A549 (cell line): ENCODE data around the gene UROC1. TPM values are rescaled to one million over a fixed set of nuclear protein-coding genes. Genes with fewer than 3 reads are reported as not detected.

Experiments used
- ATAC-seq, 2 experiments: fragments of 200-7000 bp in 1 of 2; fragments of >200 bp in 1 of 2; cut with Nextera tagmentation in 1 of 2; cut with Tn5 transposase in 1 of 2; 3 replicates each; pipeline versions ENCODE4 v1.8.0 to v1.9.1; 2018 to 2020; ENCODE audit warnings: mild to moderate bottlenecking in 1 of 2, moderate library complexity in 1 of 2
- CTCF ChIA-PET: fragments of 300-600 bp; sonication (Branson Sonifier 250); formaldehyde crosslinking; extraction: SDS; loops from one replicate; lab custom pipeline; 2021; ENCODE audit warnings: antibody characterized with exemption, inconsistent platforms; lab: Yijun Ruan, JAX
- POLR2A ChIA-PET: fragments of 350-600 bp; formaldehyde crosslinking; extraction: SDS; loops from one replicate; lab custom pipeline; 2021; ENCODE audit warnings: antibody characterized with exemption, inconsistent platforms; lab: Yijun Ruan, JAX
- DNase-seq, 2 experiments: peaks; one replicate each; pipeline versions ENCODE4 v3.0.0 to v3.0.0-alpha.2; 2011 to 2016; ENCODE audit warnings: low read depth in 1 of 2, low spot score in 1 of 2
- FAIRE-seq: peaks from 2 replicates; lab custom pipeline; 2011; peaks lifted over from hg19 to GRCh38; lab: Jason Lieb, UNC
- H3K27ac ChIP-seq, 2 experiments: fragments of >200 bp; sonication (Bioruptor Twin); formaldehyde crosslinking; 3 replicates each; pipeline ENCODE4 v1.5.1; 2016 to 2017
- H3K4me1 ChIP-seq: fragments of >200 bp; sonication (Bioruptor Twin); formaldehyde crosslinking; 3 replicates; pipeline ENCODE4 v1.6.1; 2016
- H3K4me2 ChIP-seq: fragments of >200 bp; sonication (Bioruptor Twin); formaldehyde crosslinking; 3 replicates; pipeline ENCODE4 v1.6.1; 2016
- H3K4me3 ChIP-seq: fragments of >200 bp; sonication (Bioruptor Twin); formaldehyde crosslinking; 3 replicates; pipeline ENCODE4 v1.5.1; 2016
- H3K9me3 ChIP-seq: fragments of >200 bp; sonication (Bioruptor Twin); formaldehyde crosslinking; 3 replicates; pipeline ENCODE4 v1.6.1; 2016
- CBX2 ChIP-seq: fragments of 200-600 bp; sonication (generic); IDR thresholded peaks from 2 replicates; pipeline ENCODE4 v1.6.1; 2016; ENCODE audit warnings: low read depth, mild to moderate bottlenecking, borderline replicate concordance
- CHD4 ChIP-seq: fragments of 200-600 bp; sonication (generic); IDR thresholded peaks from 2 replicates; pipeline ENCODE4 v1.6.1; 2016; ENCODE audit warnings: antibody characterized with exemption, mild to moderate bottlenecking, borderline replicate concordance
- ELK1 ChIP-seq: fragments of 150-350 bp; IDR thresholded peaks from 2 replicates; pipeline ENCODE4 v1.6.1; 2014; ENCODE audit warnings: low read depth, mild to moderate bottlenecking, low read length
- ESRRA ChIP-seq: fragments of 150-350 bp; IDR thresholded peaks from 2 replicates; pipeline ENCODE4 v1.6.1; 2014; ENCODE audit warnings: mild to moderate bottlenecking, low read length, borderline replicate concordance
- FOSB ChIP-seq: fragments of 250-450 bp; sonication (Bioruptor Pico); IDR thresholded peaks from 2 replicates; pipeline ENCODE4 v1.5.0; 2020; ENCODE audit warnings: mild to moderate bottlenecking, moderate library complexity
- FOSL2 ChIP-seq, 2 experiments: fragments of 450-650 bp in 1 of 2; fragments of >200 bp in 1 of 2; sonication (Bioruptor Twin) in 1 of 2; formaldehyde crosslinking; IDR thresholded peaks; 2 replicates each; pipeline versions ENCODE4 v1.5.0 to v1.6.1; 2016 to 2020; ENCODE audit warnings: mild to moderate bottlenecking in 1 of 2, moderate library complexity in 1 of 2
- FOXS1 ChIP-seq: fragments of 250-450 bp; sonication (Bioruptor Pico); IDR thresholded peaks from 2 replicates; pipeline ENCODE4 v1.5.0; 2020; ENCODE audit warnings: mild to moderate bottlenecking, moderate library complexity
- GATA3 ChIP-seq: IDR thresholded peaks from 2 replicates; pipeline ENCODE4 v1.6.1; 2012; ENCODE audit warnings: borderline replicate concordance
- HDAC2 ChIP-seq: fragments of 200-600 bp; sonication (generic); IDR thresholded peaks from 2 replicates; pipeline ENCODE4 v1.6.1; 2016
- HEYL ChIP-seq: fragments of 250-450 bp; sonication (Bioruptor Pico); IDR thresholded peaks from 2 replicates; pipeline ENCODE4 v1.8.0; 2021; ENCODE audit warnings: mild to moderate bottlenecking, moderate library complexity
- HOXB13 ChIP-seq: fragments of 250-450 bp; sonication (Bioruptor Pico); IDR thresholded peaks from 2 replicates; pipeline ENCODE4 v1.5.0; 2020; ENCODE audit warnings: low read depth, mild to moderate bottlenecking, moderate library complexity
- JUN ChIP-seq, 2 experiments: fragments of >200 bp; sonication (Bioruptor Twin); formaldehyde crosslinking; IDR thresholded peaks; 2 replicates in 1 of 2; 3 replicates in 1 of 2; pipeline ENCODE4 v1.6.1; 2016 to 2017
- JUNB ChIP-seq: fragments of >200 bp; sonication (Bioruptor Twin); formaldehyde crosslinking; IDR thresholded peaks from 2 replicates; pipeline ENCODE4 v1.6.1; 2016
- KDM1A ChIP-seq: fragments of 200-600 bp; sonication (generic); IDR thresholded peaks from 2 replicates; pipeline ENCODE4 v1.6.1; 2016; ENCODE audit warnings: low read depth, mild to moderate bottlenecking
- MAFK ChIP-seq: fragments of 450-650 bp; IDR thresholded peaks from 2 replicates; pipeline ENCODE4 v1.6.1; 2014; ENCODE audit not compliant: partially characterized antibody
- MAX ChIP-seq: IDR thresholded peaks from 2 replicates; pipeline ENCODE4 v1.6.1; 2012
- MYC ChIP-seq: IDR thresholded peaks from 2 replicates; pipeline ENCODE4 v1.6.1; 2012; ENCODE audit warnings: mild to moderate bottlenecking, inconsistent platforms, low read length, improper control_type of control experiment, borderline replicate concordance
- NFE2L2 ChIP-seq: fragments of 150-350 bp; conservative IDR thresholded peaks from 2 replicates; pipeline ENCODE4 v1.6.1; 2014; ENCODE audit warnings: low read length
- NPAS2 ChIP-seq: fragments of 250-450 bp; sonication (Bioruptor Pico); IDR thresholded peaks from 2 replicates; pipeline ENCODE4 v1.8.0; 2022; ENCODE audit warnings: mild to moderate bottlenecking, moderate library complexity, borderline replicate concordance
- PHF8 ChIP-seq: fragments of 200-600 bp; sonication (generic); IDR thresholded peaks from 2 replicates; pipeline ENCODE4 v1.6.1; 2016; ENCODE audit warnings: low read depth, mild to moderate bottlenecking, antibody characterized with exemption, moderate library complexity, borderline replicate concordance
- POLR2A ChIP-seq: IDR thresholded peaks from 2 replicates; pipeline ENCODE4 v1.6.1; 2012; ENCODE audit warnings: mild to moderate bottlenecking, low read length
- RAD21 ChIP-seq, 2 experiments: fragments of >200 bp in 1 of 2; sonication (Bioruptor Twin) in 1 of 2; formaldehyde crosslinking in 1 of 2; IDR thresholded peaks in 1 of 2; conservative IDR thresholded peaks in 1 of 2; 2 replicates in 1 of 2; 3 replicates in 1 of 2; pipeline ENCODE4 v1.6.1; 2012 to 2018; ENCODE audit warnings: inconsistent platforms in 1 of 2
- RARB ChIP-seq: fragments of 250-450 bp; sonication (Bioruptor Pico); IDR thresholded peaks from 2 replicates; pipeline ENCODE4 v1.8.0; 2021; ENCODE audit warnings: mild to moderate bottlenecking, moderate library complexity
- RCOR1 ChIP-seq: fragments of 150-350 bp; IDR thresholded peaks from 2 replicates; pipeline ENCODE4 v1.6.1; 2014; ENCODE audit warnings: antibody characterized with exemption, low read length, low read depth
- REST ChIP-seq: fragments of 200-600 bp; sonication (generic); IDR thresholded peaks from 2 replicates; pipeline ENCODE4 v1.6.1; 2016; ENCODE audit warnings: antibody characterized with exemption, mild to moderate bottlenecking, moderate library complexity
- TFCP2L1 ChIP-seq: fragments of 250-450 bp; sonication (Bioruptor Pico); IDR thresholded peaks from 2 replicates; pipeline ENCODE4 v1.5.0; 2021; ENCODE audit warnings: mild to moderate bottlenecking
- TP53 ChIP-seq: fragments of 250-450 bp; sonication (Bioruptor Pico); IDR thresholded peaks from 2 replicates; pipeline ENCODE4 v1.5.0; 2021; ENCODE audit warnings: mild to moderate bottlenecking, moderate library complexity
- ZFP36 ChIP-seq: fragments of 450-650 bp; IDR thresholded peaks from 2 replicates; pipeline ENCODE4 v1.6.1; 2014; ENCODE audit warnings: borderline replicate concordance; ENCODE audit not compliant: partially characterized antibody
- ZNF302 ChIP-seq: fragments of 250-450 bp; sonication (Bioruptor Pico); IDR thresholded peaks from 2 replicates; pipeline ENCODE4 v1.9.0; 2021; ENCODE audit warnings: inconsistent platforms, mild to moderate bottlenecking, moderate library complexity
- WGBS: methylation state at CpG from one replicate; pipeline ENCODE4 v1.1.6; 2017; ENCODE audit errors: missing lambda C conversion rate; 5-methylcytosine and 5-hydroxymethylcytosine counted together
- polyA plus RNA-seq, 4 experiments: library from polyadenylated mRNA; depleted of rRNA in 3 of 4; stranded (reverse); fragments of >200 nt; fragmentation: RNase III in 1 of 4; extraction: RNeasy Plus Mini Kit Qiagen cat#74134 plus additional on column Dnase treatment in 1 of 4; gene quantifications; 2 replicates in 3 of 4; 3 replicates in 1 of 4; pipeline ENCODE4 v1.2.3, GENCODE V29; 2011 to 2017
- TF ChIP-seq, protein P1 (sequence below): fragments of 250-450 bp; sonication (Bioruptor Pico); IDR thresholded peaks from 2 replicates; pipeline ENCODE4 v1.5.0; 2020; ENCODE audit warnings: low read depth, mild to moderate bottlenecking, moderate library complexity

UROC1 gene
- polyA plus RNA-seq, 2 of the 4 experiments (the other 2 are of a cell fraction) = not detected

GRCh38 chr3:126445506-126445905 is 72.1 kb downstream of the UROC1 start:
- ATAC-seq = no peak
- no peak for FAIRE-seq
- 48% methylated on average over 3 of the region's 5 CpGs for WGBS
- no peaks in the 10 kb centered on the region for H3K9me3 ChIP-seq
- no peak overlapping the region for H3K4me3 ChIP-seq
- no peaks in the 10 kb centered on the region for H3K4me1 ChIP-seq
- TF ChIP-seq MYC (no peak), ESRRA (no peak), FOXS1 (CRISPR knock-in tag) (no peak), ZFP36 (no peak), TP53 (CRISPR knock-in tag) (no peak), JUNB (no peak), RCOR1 (no peak), TFCP2L1 (CRISPR knock-in tag) (no peak), HOXB13 (CRISPR knock-in tag) (no peak), NPAS2 (CRISPR knock-in tag) (no peak), RAD21 (conservative IDR thresholded peaks at IDR 0.05 in 1 of 2, IDR thresholded peaks at IDR 0.05 in 1 of 2) (no peak), REST (no peak), ZNF302 (no peak), NFE2L2 (no peak), CHD4 (no peak), FOSL2 (IDR thresholded peaks at IDR 0.05) (no peak), FOSL2 (CRISPR knock-in tag; IDR thresholded peaks at IDR 0.05) (no peak), ELK1 (no peak), PHF8 (no peak)
- TF ChIP-seq, protein P1, sequence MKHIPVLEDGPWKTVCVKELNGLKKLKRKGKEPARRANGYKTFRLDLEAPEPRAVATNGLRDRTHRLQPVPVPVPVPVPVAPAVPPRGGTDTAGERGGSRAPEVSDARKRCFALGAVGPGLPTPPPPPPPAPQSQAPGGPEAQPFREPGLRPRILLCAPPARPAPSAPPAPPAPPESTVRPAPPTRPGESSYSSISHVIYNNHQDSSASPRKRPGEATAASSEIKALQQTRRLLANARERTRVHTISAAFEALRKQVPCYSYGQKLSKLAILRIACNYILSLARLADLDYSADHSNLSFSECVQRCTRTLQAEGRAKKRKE (CRISPR knock-in tag) = no peak
- no peak overlapping the region for H3K4me2 ChIP-seq
- ChIA-PET CTCF (no interaction called here), POLR2A (no interaction called here)
- H3K27ac ChIP-seq = no peak overlapping the region
- DNase-seq = no peak

- WGBS = 90% methylated on average over 3 of the region's 3 CpGs
- no peak for ATAC-seq
- no peak for DNase-seq
- CTCF ChIA-PET = no interaction called here
- no peak overlapping the region for H3K27ac ChIP-seq
- TF ChIP-seq MAX (no peak), HDAC2 (no peak), CBX2 (no peak), TP53 (CRISPR knock-in tag) (no peak), FOSB (CRISPR knock-in tag) (no peak), ELK1 (no peak), GATA3 (no peak), NFE2L2 (no peak), FOXS1 (CRISPR knock-in tag) (no peak), KDM1A (no peak), JUN (IDR thresholded peaks at IDR 0.05) (no peak), ZFP36 (no peak), RARB (CRISPR knock-in tag) (no peak), HEYL (CRISPR knock-in tag) (no peak), MAFK (no peak), POLR2A (no peak)
- TF ChIP-seq, all 56 proteins: peak for 0
- Histone ChIP-seq H3K9me3 (no peaks in the 10 kb centered on the region), H3K4me3 (no peak overlapping the region), H3K4me1 (no peaks in the 10 kb centered on the region), H3K4me2 (no peak overlapping the region)
- POLR2A ChIA-PET = no interaction called here
- no peak for FAIRE-seq
These were observed 74.7 kb downstream of the UROC1 start for GRCh38 chr3:126442856-126443242.
